ENCODE measurements around the gene GAK.
"Not testable (repeated sequence)": the region's sequence is repeated elsewhere in the genome, so short reads cannot be mapped to it uniquely, and the experiment has no call there.

The GAK gene

GRCh38 chr4:925171-925570 is 6.9 kb downstream of the GAK start:
- no peak for DNase-seq

- peak; percentile 74 for DNase-seq
Observed at GRCh38 chr4:924107-925096, 7.7 kb downstream of the GAK start.

DNA sequence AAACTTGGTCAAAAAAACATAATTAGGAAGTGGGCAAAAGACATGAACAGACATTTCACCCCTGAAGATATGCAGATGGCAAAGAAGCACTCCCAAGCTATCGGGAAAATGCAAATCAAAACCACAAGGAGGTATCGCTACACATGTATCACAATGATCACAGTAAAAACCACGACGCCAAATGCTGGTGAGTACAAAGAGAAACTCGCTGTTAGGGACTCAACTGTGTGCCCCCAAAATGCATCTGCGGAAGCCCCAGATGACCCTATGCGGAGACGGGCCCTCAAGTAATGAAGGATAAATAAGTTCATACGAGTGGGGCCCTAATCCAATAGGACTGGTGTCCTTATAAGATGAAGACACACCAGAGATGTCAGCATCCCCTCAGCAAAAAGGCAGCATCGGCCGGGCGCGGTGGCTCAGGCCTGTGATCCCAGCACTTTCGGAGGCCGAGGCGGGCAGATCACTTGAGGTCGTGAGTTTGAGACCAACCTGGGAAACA is 10.2 kb downstream of the GAK start:
- peak; percentile 26 for DNase-seq

DNA sequence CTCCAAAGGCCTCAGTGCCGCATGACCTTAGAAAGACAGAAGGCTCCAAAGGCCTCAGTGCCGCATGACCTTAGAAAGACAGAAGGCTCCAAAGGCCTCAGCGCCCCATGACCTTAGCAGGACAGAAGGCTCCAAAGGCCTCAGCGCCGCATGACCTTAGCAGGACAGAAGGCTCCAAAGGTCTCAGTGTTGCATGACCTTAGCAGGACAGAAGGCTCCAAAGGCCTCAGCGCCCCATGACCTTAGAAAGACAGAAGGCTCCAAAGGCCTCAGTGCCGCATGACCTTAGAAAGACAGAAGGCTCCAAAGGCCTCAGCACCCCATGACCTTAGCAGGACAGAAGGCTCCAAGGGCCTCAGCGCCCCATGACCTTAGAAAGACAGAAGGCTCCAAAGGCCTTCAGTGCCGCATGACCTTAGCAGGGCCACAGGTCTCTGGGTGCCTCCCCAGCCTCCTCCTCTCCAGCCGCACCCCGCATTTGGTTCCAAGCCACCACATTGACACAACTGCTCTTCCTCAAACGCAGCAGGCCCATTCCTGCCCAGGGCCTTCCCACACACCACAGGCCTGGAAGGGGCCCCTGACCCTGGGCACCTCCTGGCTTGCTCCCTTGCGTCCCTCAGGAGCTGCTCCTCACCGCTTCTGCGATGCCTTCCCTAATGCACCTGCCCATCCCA is 13.0 kb downstream of the GAK start:
- DNase-seq = not testable (repeated sequence)

DNA sequence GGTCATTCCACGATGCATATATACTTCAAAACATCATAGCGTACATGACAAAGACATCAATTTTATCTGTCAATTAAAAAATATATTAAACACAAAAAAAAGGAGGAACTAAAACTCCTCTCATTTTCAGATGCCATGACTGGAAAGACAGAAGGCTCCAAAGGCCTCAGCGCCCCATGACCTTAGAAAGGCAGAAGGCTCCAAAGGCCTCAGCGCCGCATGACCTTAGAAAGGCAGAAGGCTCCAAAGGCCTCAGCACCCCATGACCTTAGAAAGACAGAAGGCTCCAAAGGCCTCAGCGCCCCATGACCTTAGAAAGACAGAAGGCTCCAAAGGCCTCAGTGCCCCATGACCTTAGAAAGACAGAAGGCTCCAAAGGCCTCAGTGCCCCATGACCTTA is 13.5 kb downstream of the GAK start:
- not testable (repeated sequence) for DNase-seq

GRCh38 chr4:917992-918391 is 14.1 kb downstream of the GAK start:
- DNase-seq = no peak

GRCh38 chr4:917466-917865 is 14.7 kb downstream of the GAK start:
- no peak for DNase-seq

DNA sequence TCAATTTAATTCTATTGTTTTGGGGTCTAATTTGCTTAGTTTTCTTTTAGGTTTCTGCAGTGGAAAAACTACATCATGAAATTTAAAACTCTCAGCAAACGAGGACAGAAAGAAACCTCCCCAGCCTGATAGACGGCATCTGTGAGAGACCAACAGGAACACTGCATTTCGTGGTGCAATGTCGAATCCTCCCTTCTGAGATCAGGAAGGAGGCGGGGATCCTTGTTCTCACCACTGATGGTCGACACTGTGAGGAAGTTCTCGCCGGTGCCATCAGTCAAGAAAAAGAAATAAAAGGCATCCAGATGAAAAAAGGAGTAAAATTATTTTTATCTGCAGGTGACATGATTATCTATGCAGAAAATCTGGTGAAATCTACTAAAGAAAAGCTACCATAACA is 16.5 kb downstream of the GAK start:
- DNase-seq = no peak

DNA sequence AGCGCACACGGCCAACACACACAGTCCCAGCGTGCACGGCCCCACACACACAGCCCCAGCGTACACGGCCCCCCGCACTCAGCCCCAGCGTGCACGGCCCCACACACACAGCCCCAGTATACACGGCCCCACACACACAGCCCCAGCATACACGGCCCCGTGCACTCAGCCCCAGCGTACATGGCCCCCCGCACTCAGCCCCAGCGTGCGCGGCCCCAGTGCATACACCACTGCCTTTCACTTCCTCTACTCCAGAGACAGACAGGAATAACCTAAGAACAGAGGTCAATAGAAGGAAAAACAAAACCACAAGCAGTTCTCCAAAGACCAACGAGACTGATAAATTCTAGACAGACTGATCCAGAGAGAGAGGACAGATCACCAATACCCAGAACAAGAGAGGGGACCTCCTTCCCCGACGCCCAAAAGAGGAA is 17.1 kb downstream of the GAK start:
- DNase-seq = no peak

DNA sequence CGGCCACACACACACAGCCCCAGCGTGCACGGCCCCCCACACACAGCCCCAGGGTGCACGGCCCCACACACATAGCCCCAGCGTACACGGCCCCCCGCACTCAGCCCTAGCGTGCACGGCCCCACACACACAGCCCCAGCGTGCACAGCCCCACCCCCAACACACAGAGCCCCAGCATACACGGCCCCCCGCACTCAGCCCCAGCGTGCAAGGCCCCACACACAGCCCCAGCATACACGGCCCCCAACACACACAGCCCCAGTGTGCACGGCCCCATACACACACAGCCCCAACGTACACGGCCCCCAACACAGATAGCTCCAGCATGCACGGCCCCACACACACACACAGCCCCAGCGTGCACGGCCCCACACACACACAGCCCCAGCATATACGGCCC is 17.6 kb downstream of the GAK start:
- DNase-seq = no peak

GRCh38 chr4:913280-913618 is 18.9 kb downstream of the GAK start:
- no peak for DNase-seq

GRCh38 chr4:912548-913279 is 19.4 kb downstream of the GAK start:
- no peak for DNase-seq

- no peak for DNase-seq
Observed at GRCh38 chr4:911871-912490, 20.1 kb downstream of the GAK start.

- DNase-seq = no peak
Observed at GRCh38 chr4:911221-911751, 20.8 kb downstream of the GAK start.

DNA sequence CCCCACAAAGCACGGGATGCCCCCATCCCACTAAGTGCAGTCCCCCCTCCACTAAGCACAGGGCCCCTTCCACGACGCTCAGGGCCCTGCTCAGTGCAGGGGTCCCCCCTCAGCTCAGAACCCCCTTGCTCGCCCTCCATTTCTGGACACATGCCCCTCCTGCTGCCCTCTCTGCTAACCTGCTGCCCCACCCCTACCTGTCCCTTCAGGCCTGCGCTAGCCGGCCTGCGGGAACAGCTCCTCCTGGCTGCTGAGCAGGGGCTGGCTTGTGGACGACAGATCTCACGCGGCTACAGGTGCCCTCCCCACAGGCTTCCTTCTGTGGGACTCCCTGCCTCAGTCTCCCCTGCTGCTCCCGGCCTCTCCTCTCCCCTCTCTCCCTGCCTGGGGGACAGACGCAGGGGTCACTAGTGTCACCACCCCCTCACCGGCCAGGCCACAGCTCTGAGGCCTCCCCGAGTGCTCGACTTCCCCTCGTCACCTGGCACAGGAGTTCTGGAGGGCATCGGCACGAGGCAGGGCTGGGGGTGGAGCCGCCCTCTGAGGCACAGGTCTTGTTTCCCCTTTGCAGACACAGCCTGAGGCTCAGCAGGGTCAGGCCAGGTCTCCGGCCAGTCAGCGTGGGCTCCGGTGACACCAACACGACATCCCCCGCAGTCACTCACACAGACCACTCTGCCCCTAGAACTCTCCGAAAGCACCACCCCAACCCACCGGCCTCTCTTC is 21.6 kb downstream of the GAK start:
- no peak for DNase-seq

DNA sequence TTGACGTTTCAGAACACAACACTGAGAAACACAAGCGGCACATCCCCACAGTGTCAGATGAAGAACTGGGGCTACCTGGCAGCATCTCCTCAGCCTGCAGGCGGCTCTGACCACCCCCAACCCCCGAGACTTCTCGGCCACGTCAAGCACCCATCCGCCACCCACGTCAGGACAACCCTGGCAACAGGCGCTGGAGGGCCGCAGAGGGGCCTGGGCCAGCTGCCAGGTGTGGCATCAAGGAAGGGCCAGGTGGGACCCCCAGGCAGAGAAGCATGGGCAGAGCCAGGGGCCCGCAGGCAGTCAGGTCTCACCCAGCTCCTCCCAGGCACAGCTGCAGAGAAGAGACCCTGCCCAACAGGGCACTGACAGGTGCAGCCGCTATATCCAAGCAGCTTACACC is 22.3 kb downstream of the GAK start:
- DNase-seq = no peak

- no peak for DNase-seq
Observed at GRCh38 chr4:909131-909571, 23.0 kb downstream of the GAK start.

GRCh38 chr4:907691-908425 is 24.3 kb downstream of the GAK start:
- no peak for DNase-seq

GRCh38 chr4:907103-907400 is 25.1 kb downstream of the GAK start:
- DNase-seq = no peak

DNA sequence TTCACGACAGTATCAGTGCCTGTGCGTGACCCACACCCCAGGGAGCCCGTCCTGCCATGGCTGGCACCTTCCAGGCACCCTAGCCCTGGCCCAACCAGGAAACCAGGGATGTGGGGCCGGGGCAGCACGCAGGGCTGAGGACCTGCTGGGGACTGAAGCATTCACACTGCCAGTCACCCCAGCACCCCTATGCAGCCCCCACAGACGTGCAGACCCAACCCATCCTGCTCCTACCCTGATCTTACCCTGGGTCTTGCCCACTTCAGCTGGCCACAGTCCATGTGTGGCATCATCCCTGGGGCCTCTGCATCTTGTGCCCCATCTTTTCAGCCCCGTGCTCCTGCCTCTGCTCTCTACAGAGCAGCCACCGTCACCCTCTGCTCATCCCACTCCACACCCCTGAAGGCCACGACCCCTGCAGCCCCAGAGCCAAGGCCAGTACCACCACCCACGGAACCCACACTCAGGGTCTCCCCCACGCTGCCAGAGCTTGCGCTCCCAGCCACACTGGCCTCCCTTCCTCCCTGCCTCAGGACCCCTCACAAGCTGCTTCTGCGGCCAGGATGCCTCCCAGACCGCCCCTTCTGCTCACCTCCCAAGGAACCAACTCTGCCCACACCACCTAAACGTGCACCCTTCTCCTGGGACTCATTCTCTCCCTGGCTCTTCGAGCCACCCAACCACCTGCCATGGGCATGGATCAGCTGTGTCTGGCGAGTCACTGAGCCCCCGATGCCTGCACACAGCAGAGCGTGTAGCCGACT is 25.6 kb downstream of the GAK start:
- no peak for DNase-seq

All from NCI-H526 treated with DMSO at 0.1 percent for 48 hours (cell line).